K562 (cell line): ENCODE measurements around the gene EIF4E3. TPM values are rescaled to one million over a fixed set of nuclear protein-coding genes. Genes with fewer than 3 reads are reported as not detected.

ENCODE experiments used
- ATAC-seq: fragments of 200-7000 bp; cut with Tn5 transposase; 3 replicates; pipeline ENCODE4 v1.9.1; 2020; ENCODE audit warnings: moderate library complexity
- BruUV-seq: library from RNA; stranded (reverse); fragments of 400-500 nt; replicated peaks from 2 replicates; lab custom pipeline; 2021; lab: Mats Ljungman, UMichigan
- CTCF ChIA-PET: fragments of 300-600 bp; formaldehyde crosslinking; extraction: SDS; loops from one replicate; lab custom pipeline; 2021; ENCODE audit warnings: low intra/inter-chr PET ratio; lab: Yijun Ruan, JAX
- POLR2A ChIA-PET: fragments of 300-600, 350-650 bp; sonication (Branson Sonifier 250); formaldehyde crosslinking; extraction: SDS; loops from one replicate; lab custom pipeline; 2021; ENCODE audit warnings: antibody characterized with exemption, inconsistent platforms; lab: Yijun Ruan, JAX
- DNase-seq, 4 experiments: peaks; one replicate each; pipeline versions ENCODE4 v3.0.0 to v3.0.0-alpha.2; 2011 to 2018; ENCODE audit warnings: low spot score in 3 of 4, mixed read lengths in 3 of 4; ENCODE audit errors: extremely low read depth in 1 of 4
- FAIRE-seq: peaks from 2 replicates; lab custom pipeline; 2011; peaks lifted over from hg19 to GRCh38; lab: Jason Lieb, UNC
- H2AFZ ChIP-seq: 2 replicates; pipeline ENCODE4 v1.6.0; 2011; ENCODE audit warnings: low read depth, low read length, control low read depth, inconsistent platforms
- H3K27ac ChIP-seq: fragments of 200-600 bp; 3 replicates; pipeline ENCODE4 v1.8.0; 2011; ENCODE audit warnings: low read depth, mild to moderate bottlenecking, control low read depth, inconsistent platforms, low read length, moderate library complexity, mixed read lengths; ENCODE audit errors: extremely low read depth
- H3K27me3 ChIP-seq, 2 experiments: fragments of 300-600 bp in 1 of 2; 2 replicates in 1 of 2; 3 replicates in 1 of 2; pipeline versions ENCODE4 v1.6.0 to v1.8.0; 2011; ENCODE audit warnings: inconsistent platforms in 2 of 2, low read length in 2 of 2, mild to moderate bottlenecking in 1 of 2, mixed read lengths in 1 of 2, moderate library complexity in 1 of 2; ENCODE audit not compliant: control insufficient read depth in 2 of 2, insufficient read depth in 2 of 2
- H3K36me3 ChIP-seq: fragments of 300-600 bp; 3 replicates; pipeline ENCODE4 v1.8.0; 2011; ENCODE audit warnings: mild to moderate bottlenecking, low read length, inconsistent platforms; ENCODE audit not compliant: control insufficient read depth, insufficient read depth
- H3K4me1 ChIP-seq, 2 experiments: fragments of 200-600 bp in 1 of 2; replicated peaks in 1 of 2; 2 replicates in 1 of 2; 3 replicates in 1 of 2; pipeline versions ENCODE4 v1.5.1 to v1.8.0; 2011; ENCODE audit warnings: inconsistent platforms in 2 of 2, low read length in 2 of 2, mild to moderate bottlenecking in 1 of 2, mixed read lengths in 1 of 2, moderate library complexity in 1 of 2; ENCODE audit not compliant: control insufficient read depth in 2 of 2, insufficient read depth in 2 of 2
- H3K4me2 ChIP-seq: 2 replicates; pipeline ENCODE4 v1.6.1; 2011; ENCODE audit warnings: low read length, control low read depth, inconsistent platforms, mixed read lengths; ENCODE audit not compliant: insufficient read depth
- H3K4me3 ChIP-seq: fragments of 200-600 bp; sonication (generic), shearing (Covaris generic); 2 replicates; pipeline ENCODE4 v1.5.1; 2016; ENCODE audit warnings: control low read depth, inconsistent platforms
- H3K79me2 ChIP-seq: fragments of 200-600 bp; 3 replicates; pipeline ENCODE4 v1.8.0; 2011; ENCODE audit warnings: low read length, inconsistent platforms; ENCODE audit not compliant: control insufficient read depth, insufficient read depth
- H3K9ac ChIP-seq, 2 experiments: 2 replicates each; pipeline versions ENCODE4 v1.6.0 to v1.6.1; 2011; ENCODE audit warnings: low read depth in 2 of 2, low read length in 2 of 2, control low read depth in 1 of 2, inconsistent platforms in 1 of 2, mild to moderate bottlenecking in 1 of 2, mixed read lengths in 1 of 2; ENCODE audit not compliant: insufficient read depth in 1 of 2
- H3K9me1 ChIP-seq: one replicate; pipeline ENCODE4 v1.6.0; 2011; ENCODE audit warnings: inconsistent platforms, mild to moderate bottlenecking, low read length, moderate library complexity; ENCODE audit not compliant: control insufficient read depth, insufficient read depth
- H3K9me3 ChIP-seq: replicated peaks from 2 replicates; pipeline ENCODE4 v1.5.1; 2011; ENCODE audit warnings: low read depth, low read length, inconsistent platforms; ENCODE audit not compliant: control insufficient read depth, insufficient read depth
- H4K20me1 ChIP-seq: replicated peaks from 2 replicates; pipeline ENCODE4 v1.6.1; 2011; ENCODE audit warnings: low read length, inconsistent platforms, mixed read lengths; ENCODE audit not compliant: control insufficient read depth, insufficient read depth
- COPS2 ChIP-seq: fragments of 450-650 bp; conservative IDR thresholded peaks from 2 replicates; pipeline ENCODE4 v1.6.1; 2016; ENCODE audit warnings: mild to moderate bottlenecking, moderate library complexity
- CSDE1 ChIP-seq, 2 experiments: fragments of 450-650 bp; IDR thresholded peaks; 2 replicates each; pipeline ENCODE4 v1.6.1; 2016; ENCODE audit warnings: mild to moderate bottlenecking in 1 of 2
- ELF1 ChIP-seq: fragments of 200-800 bp; sonication (Bioruptor generic); IDR thresholded peaks from 2 replicates; pipeline ENCODE4 v1.6.1; 2016; ENCODE audit warnings: missing genetic modification characterization, missing compliant biosample characterization
- FOXA1 ChIP-seq: fragments of 450-650 bp; IDR thresholded peaks from 2 replicates; pipeline ENCODE4 v1.6.1; 2016; ENCODE audit warnings: mild to moderate bottlenecking, borderline replicate concordance
- GABPB1 ChIP-seq: sonication (generic); formaldehyde crosslinking; IDR thresholded peaks from 2 replicates; pipeline ENCODE4 v1.8.0; 2022; ENCODE audit warnings: mild to moderate bottlenecking, missing genetic modification reagents
- HNRNPLL ChIP-seq: fragments of 200-400 bp; formaldehyde crosslinking; IDR thresholded peaks from 2 replicates; pipeline ENCODE4 v1.6.1; 2017; ENCODE audit warnings: low read length, low read depth, mild to moderate bottlenecking; ENCODE audit not compliant: poor library complexity, severe bottlenecking
- MTA3 ChIP-seq: fragments of 450-650 bp; formaldehyde crosslinking; IDR thresholded peaks from 2 replicates; pipeline ENCODE4 v1.6.1; 2017; ENCODE audit warnings: mild to moderate bottlenecking, borderline replicate concordance
- PCBP2 ChIP-seq: fragments of 200-400 bp; formaldehyde crosslinking; IDR thresholded peaks from 2 replicates; pipeline ENCODE4 v1.6.1; 2018; ENCODE audit warnings: low read length, low read depth, mild to moderate bottlenecking, moderate library complexity; ENCODE audit not compliant: poor library complexity, severe bottlenecking
- PPARD ChIP-seq: fragments of 250-450 bp; sonication (Bioruptor Pico); IDR thresholded peaks from 2 replicates; pipeline ENCODE4 v1.8.0; 2022; ENCODE audit warnings: inconsistent platforms, mild to moderate bottlenecking, moderate library complexity
- RAD51 ChIP-seq: fragments of 450-650 bp; IDR thresholded peaks from 2 replicates; pipeline ENCODE4 v1.7.1; 2016; ENCODE audit warnings: low read depth, mild to moderate bottlenecking, borderline replicate concordance
- SMARCA4 ChIP-seq: fragments of 450-650 bp; IDR thresholded peaks from 2 replicates; pipeline ENCODE4 v1.6.1; 2016
- YBX1 ChIP-seq: fragments of 450-650 bp; IDR thresholded peaks from 2 replicates; pipeline ENCODE4 v1.7.1; 2016; ENCODE audit warnings: mild to moderate bottlenecking
- ZNF197 ChIP-seq: fragments of 200-800 bp; sonication (Bioruptor generic); IDR thresholded peaks from 2 replicates; pipeline ENCODE4 v1.6.1; 2016; ENCODE audit warnings: low read depth, missing genetic modification characterization, missing compliant biosample characterization
- ZNF23 ChIP-seq: fragments of 250-450 bp; sonication (Bioruptor Pico); IDR thresholded peaks from 2 replicates; pipeline ENCODE4 v1.4.0; 2020; ENCODE audit warnings: mild to moderate bottlenecking
- ZNF253 ChIP-seq: fragments of 250-450 bp; sonication (Bioruptor Pico); conservative IDR thresholded peaks from 2 replicates; pipeline ENCODE4 v1.6.1; 2021; ENCODE audit warnings: mild to moderate bottlenecking
- ZNF282 ChIP-seq: sonication (generic); formaldehyde crosslinking; IDR thresholded peaks from 2 replicates; pipeline ENCODE4 v1.8.1; 2023; ENCODE audit warnings: missing genetic modification reagents
- ZNF354B ChIP-seq: fragments of 250-450 bp; sonication (Bioruptor Pico); IDR thresholded peaks from 2 replicates; pipeline ENCODE4 v1.4.0; 2020
- WGBS: fragments of 100-300 bp; shearing (Covaris generic); methylation state at CpG from one replicate; pipeline ENCODE4 v1.1.6; 2016; ENCODE audit warnings: low coverage, mixed read lengths; ENCODE audit not compliant: insufficient coverage; ENCODE audit errors: missing lambda C conversion rate; 5-methylcytosine and 5-hydroxymethylcytosine counted together
- in situ Hi-C: fragments of 300-500 bp; cut with MboI; formaldehyde crosslinking; loops from 4 replicates; pipeline ENCODE4 v1.15.0; 2018; ENCODE audit warnings: inconsistent platforms, mixed read lengths
- intact Hi-C: fragments of 100-400 bp; cut with micrococcal nuclease; formaldehyde crosslinking; loops from 2 replicates; pipeline ENCODE4 v1.14.2; 2022
- polyA plus RNA-seq, 8 experiments: library from polyadenylated mRNA; depleted of rRNA in 4 of 8; stranded (reverse) in 5 of 8; unstranded in 3 of 8; fragments of >200 nt; fragmentation: Nextera tagmentation in 2 of 8; fragmentation: Illumina TruSeq in 1 of 8; extraction: Ambion mirVana in 2 of 8; extraction: Trizol in 1 of 8; gene quantifications; 2 replicates each; pipeline versions ENCODE4 v1.2.1 to v1.2.3, GENCODE V29; 2011 to 2014; ENCODE audit warnings: inconsistent platforms in 1 of 8, missing spikeins in 1 of 8
- total RNA-seq, 7 experiments: library from RNA; depleted of rRNA in 6 of 7; stranded (reverse); fragments of >200 nt in 6 of 7; fragmentation: Illumina TruSeq in 2 of 7; extraction: Trizol in 2 of 7; gene quantifications; 2 replicates each; pipeline versions ENCODE4 v1.2.1 to v1.2.3, GENCODE V29; 2011 to 2021; ENCODE audit warnings: low replicate concordance in 1 of 7
- TF ChIP-seq, protein P1 (sequence below): fragments of 450-650 bp; IDR thresholded peaks from 2 replicates; pipeline ENCODE4 v1.6.1; 2016; ENCODE audit warnings: mild to moderate bottlenecking
- TF ChIP-seq, protein P2 (sequence below): IDR thresholded peaks from 2 replicates; pipeline ENCODE4 v1.6.1; 2012; ENCODE audit warnings: low read depth, low read length, improper control_type of control experiment, borderline replicate concordance

The EIF4E3 gene
- total and polyA plus RNA-seq, 9 of the 15 experiments (the other 6 are each of a cell fraction or from before 2014, with no cell fraction given): 0.18 to 2.5 (median 1.1) TPM

DNA sequence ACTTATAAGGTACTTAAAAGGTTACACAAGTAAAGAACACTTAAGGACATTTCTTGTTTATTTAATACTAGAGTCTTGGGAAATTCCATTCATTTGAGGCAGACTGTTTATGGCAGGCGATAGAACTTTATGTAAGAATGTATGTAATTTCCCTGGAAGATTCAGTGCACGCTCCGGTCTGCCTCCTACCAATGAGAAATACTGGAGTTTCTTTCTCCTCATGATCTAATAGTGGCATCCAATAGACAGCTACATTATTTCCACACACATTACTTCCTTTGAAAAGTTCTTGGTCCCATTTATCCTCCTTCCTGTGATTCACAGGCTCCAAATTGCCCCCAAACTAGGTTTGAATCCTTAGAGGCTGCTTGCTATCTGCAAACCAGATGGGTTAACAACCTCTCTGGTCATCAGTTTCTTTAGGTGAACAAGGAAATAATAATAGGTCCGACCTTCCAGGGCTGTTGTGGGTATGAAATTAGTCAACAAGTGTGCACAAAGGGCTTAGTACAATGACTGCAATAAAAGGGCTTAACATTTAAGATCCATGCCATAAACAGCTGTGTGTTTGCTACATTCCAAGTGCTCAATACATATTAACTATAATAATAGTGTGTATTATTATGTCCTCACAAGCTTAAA lies 30.7 kb downstream of the EIF4E3 start (continued):
- TF ChIP-seq ZNF23 (CRISPR knock-in tag): no peak
- TF ChIP-seq ELF1 (tag): no peak
- no peak for TF ChIP-seq ZNF197 (CRISPR knock-in tag)
- TF ChIP-seq MTA3: no peak
- no peak for TF ChIP-seq CSDE1 (IDR thresholded peaks at IDR 0.05)
- no peak for TF ChIP-seq PCBP2
- TF ChIP-seq SMARCA4: no peak
- TF ChIP-seq ZNF253 (CRISPR knock-in tag): no peak

DNA sequence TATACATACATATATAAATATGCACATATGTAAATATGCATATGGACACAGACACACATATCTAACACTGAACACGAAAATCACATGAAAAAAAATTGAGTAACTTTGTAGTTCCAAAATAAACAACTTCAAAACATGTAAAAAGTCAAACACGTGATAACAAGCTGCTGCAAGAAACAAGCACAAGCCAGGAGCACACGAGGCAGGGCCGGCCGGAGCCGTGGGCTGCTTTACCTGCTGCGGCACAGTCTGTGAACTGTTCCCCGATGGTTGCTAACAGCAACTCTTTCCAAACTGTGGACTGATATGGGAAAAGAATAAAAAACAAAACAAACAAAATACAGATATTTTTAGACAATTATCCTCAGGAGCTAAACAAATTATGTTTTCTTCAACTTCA lies 31.6 kb downstream of the EIF4E3 start:
- no peak overlapping the region for H3K4me3 ChIP-seq
- H4K20me1 ChIP-seq: no peaks in the 10 kb centered on the region
- ATAC-seq (no peak), DNase-seq (no peak), FAIRE-seq (no peak)
- H3K9me3 ChIP-seq: no peaks in the 10 kb centered on the region
- H3K27ac ChIP-seq: no peak overlapping the region
- no peaks in the 10 kb centered on the region for H3K4me1 ChIP-seq
- BruUV-seq: no TSS peak
- no peaks in the 10 kb centered on the region for H3K36me3 ChIP-seq
- ChIA-PET POLR2A (no interaction called here), CTCF (no interaction called here)
- in situ Hi-C loops: no loop called here
- no peaks in the 10 kb centered on the region for H3K9me1 ChIP-seq
- no peak overlapping the region for H3K4me2 ChIP-seq
- 29% methylated on average over 8 of the region's 8 CpGs for WGBS
- intact Hi-C loops: no loop called here
- H3K79me2 ChIP-seq: no peaks in the 10 kb centered on the region
- H2AFZ ChIP-seq: no peak overlapping the region
- H3K27me3 ChIP-seq: peaks cover 0 to 7% of the 10 kb centered on the region in 2 experiments; a peak in 2 of 5 replicates
- H3K9ac ChIP-seq: no peak overlapping the region
- TF ChIP-seq FOXA1: no peak
- no peak for TF ChIP-seq ZNF282
- TF ChIP-seq PPARD (CRISPR knock-in tag): no peak
- no peak for TF ChIP-seq COPS2
- TF ChIP-seq ZNF253 (CRISPR knock-in tag): no peak
- TF ChIP-seq, protein P1, sequence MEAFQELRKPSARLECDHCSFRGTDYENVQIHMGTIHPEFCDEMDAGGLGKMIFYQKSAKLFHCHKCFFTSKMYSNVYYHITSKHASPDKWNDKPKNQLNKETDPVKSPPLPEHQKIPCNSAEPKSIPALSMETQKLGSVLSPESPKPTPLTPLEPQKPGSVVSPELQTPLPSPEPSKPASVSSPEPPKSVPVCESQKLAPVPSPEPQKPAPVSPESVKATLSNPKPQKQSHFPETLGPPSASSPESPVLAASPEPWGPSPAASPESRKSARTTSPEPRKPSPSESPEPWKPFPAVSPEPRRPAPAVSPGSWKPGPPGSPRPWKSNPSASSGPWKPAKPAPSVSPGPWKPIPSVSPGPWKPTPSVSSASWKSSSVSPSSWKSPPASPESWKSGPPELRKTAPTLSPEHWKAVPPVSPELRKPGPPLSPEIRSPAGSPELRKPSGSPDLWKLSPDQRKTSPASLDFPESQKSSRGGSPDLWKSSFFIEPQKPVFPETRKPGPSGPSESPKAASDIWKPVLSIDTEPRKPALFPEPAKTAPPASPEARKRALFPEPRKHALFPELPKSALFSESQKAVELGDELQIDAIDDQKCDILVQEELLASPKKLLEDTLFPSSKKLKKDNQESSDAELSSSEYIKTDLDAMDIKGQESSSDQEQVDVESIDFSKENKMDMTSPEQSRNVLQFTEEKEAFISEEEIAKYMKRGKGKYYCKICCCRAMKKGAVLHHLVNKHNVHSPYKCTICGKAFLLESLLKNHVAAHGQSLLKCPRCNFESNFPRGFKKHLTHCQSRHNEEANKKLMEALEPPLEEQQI: no peak
- no peak for TF ChIP-seq RAD51
- TF ChIP-seq ZNF354B (CRISPR knock-in tag): no peak
- TF ChIP-seq GABPB1 (CRISPR knock-in tag): no peak
- TF ChIP-seq HNRNPLL: no peak
- TF ChIP-seq, protein P2, sequence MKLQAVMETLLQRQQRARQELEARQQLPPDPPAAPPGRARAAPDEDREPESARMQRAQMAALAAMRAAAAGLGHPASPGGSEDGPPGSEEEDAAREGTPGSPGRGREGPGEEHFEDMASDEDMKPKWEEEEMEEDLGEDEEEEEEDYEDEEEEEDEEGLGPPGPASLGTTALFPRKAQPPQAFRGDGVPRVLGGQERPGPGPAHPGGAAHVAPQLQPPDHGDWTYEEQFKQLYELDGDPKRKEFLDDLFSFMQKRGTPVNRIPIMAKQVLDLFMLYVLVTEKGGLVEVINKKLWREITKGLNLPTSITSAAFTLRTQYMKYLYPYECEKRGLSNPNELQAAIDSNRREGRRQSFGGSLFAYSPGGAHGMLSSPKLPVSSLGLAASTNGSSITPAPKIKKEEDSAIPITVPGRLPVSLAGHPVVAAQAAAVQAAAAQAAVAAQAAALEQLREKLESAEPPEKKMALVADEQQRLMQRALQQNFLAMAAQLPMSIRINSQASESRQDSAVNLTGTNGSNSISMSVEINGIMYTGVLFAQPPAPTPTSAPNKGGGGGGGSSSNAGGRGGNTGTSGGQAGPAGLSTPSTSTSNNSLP: no peak
- no peak for TF ChIP-seq YBX1
